ENCODE data around the gene LRP2BP. TPM values are rescaled to one million over a fixed set of nuclear protein-coding genes. Genes with fewer than 3 reads are reported as not detected.

LRP2BP gene
- total RNA-seq, 2 experiments from 2014 or later, result 0.60 to 1.4 TPM

DNA sequence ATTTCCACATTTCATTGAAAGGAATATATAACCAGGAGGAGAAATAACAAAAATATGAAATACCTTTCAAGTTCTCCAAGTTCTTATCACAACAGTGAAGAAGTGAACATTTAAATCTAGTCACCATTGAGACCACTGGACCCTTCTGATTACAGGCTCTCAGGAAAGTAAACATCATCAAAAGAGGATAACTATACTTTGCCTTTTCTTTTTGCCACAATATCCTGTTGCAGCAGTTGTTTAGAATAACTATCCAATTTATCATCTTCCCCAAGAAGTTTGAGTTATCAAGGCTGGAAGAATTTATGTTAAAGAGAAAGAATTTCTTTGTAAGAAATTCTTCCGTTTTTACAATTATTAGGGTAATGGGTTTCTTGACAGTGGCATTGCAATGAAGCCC lies 3.6 kb downstream of the LRP2BP start:
- TF ChIP-seq, protein P1, sequence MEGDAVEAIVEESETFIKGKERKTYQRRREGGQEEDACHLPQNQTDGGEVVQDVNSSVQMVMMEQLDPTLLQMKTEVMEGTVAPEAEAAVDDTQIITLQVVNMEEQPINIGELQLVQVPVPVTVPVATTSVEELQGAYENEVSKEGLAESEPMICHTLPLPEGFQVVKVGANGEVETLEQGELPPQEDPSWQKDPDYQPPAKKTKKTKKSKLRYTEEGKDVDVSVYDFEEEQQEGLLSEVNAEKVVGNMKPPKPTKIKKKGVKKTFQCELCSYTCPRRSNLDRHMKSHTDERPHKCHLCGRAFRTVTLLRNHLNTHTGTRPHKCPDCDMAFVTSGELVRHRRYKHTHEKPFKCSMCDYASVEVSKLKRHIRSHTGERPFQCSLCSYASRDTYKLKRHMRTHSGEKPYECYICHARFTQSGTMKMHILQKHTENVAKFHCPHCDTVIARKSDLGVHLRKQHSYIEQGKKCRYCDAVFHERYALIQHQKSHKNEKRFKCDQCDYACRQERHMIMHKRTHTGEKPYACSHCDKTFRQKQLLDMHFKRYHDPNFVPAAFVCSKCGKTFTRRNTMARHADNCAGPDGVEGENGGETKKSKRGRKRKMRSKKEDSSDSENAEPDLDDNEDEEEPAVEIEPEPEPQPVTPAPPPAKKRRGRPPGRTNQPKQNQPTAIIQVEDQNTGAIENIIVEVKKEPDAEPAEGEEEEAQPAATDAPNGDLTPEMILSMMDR (conservative IDR thresholded peaks at IDR 0.05; ENCODE audit: low read length), result no peak
- TF ChIP-seq EZH2phosphoT487 (IDR thresholded peaks at IDR 0.05; ENCODE audit: borderline replicate concordance, low read depth, low read length), result no peak
- CTCF ChIA-PET (ENCODE audit: unreplicated experiment), result no interaction called here
- Histone ChIP-seq H3K27ac (ENCODE audit: low read depth, low read length, poor library complexity, severe bottlenecking) (no peak overlapping the region), H3K4me1 (ENCODE audit: insufficient read depth, low read length, poor library complexity, severe bottlenecking) (peaks cover 32% of the 10 kb centered on the region), H2AFZ (ENCODE audit: low read length) (no peak overlapping the region), H3K36me3 (ENCODE audit: insufficient read depth, low read length) (no peaks in the 10 kb centered on the region), H3K9me2 (ENCODE audit: insufficient read depth, low read length) (no peaks in the 10 kb centered on the region), H3K79me2 (ENCODE audit: insufficient read depth, low read depth, low read length) (peaks cover 6% of the 10 kb centered on the region; the same call in 1 of the 2 replicates), H3K4me2 (ENCODE audit: low read length) (no peak overlapping the region), H3K4me3 (ENCODE audit: low read depth, low read length, poor library complexity, severe bottlenecking) (no peak overlapping the region), H3K9me3 (ENCODE audit: low read length) (no peaks in the 10 kb centered on the region), H4K20me1 (ENCODE audit: insufficient read depth, low read length) (no peaks in the 10 kb centered on the region)
- DNase-seq (ENCODE audit: low spot score), result no peak
- POLR2A ChIA-PET, result no interaction called here
- intact Hi-C loops (cut with micrococcal nuclease; ENCODE audit: unreplicated experiment), result loop anchor here (10.0 kb wide), 1 partner anchor 577 kb away; no protein-coding TSS in a partner anchor
- BruUV-seq (replicated peaks), result no TSS peak

GRCh38 chr4:185390941-185391340 lies 4.8 kb downstream of the LRP2BP start:
- Histone ChIP-seq H3K36me3 (ENCODE audit: insufficient read depth, low read length) (no peaks in the 10 kb centered on the region), H3K9me3 (ENCODE audit: low read length) (no peaks in the 10 kb centered on the region), H3K79me2 (ENCODE audit: insufficient read depth, low read depth, low read length) (peaks cover 6% of the 10 kb centered on the region; the same call in 1 of the 2 replicates), H3K9me2 (ENCODE audit: insufficient read depth, low read length) (no peaks in the 10 kb centered on the region), H3K4me2 (ENCODE audit: low read length) (no peak overlapping the region), H3K4me1 (ENCODE audit: insufficient read depth, low read length, poor library complexity, severe bottlenecking) (peaks cover 27% of the 10 kb centered on the region), H3K27ac (ENCODE audit: low read depth, low read length, poor library complexity, severe bottlenecking) (no peak overlapping the region), H3K4me3 (ENCODE audit: low read depth, low read length, poor library complexity, severe bottlenecking) (no peak overlapping the region), H2AFZ (ENCODE audit: low read length) (no peak overlapping the region), H4K20me1 (ENCODE audit: insufficient read depth, low read length) (no peaks in the 10 kb centered on the region)
- intact Hi-C loops (cut with micrococcal nuclease; ENCODE audit: unreplicated experiment), result loop anchor here (10.0 kb wide), 1 partner anchor 576 kb away; no protein-coding TSS in a partner anchor
- POLR2A ChIA-PET, result interaction anchor here (1.0 kb wide), 1 partner anchor 14 kb away, joined by 3 read pairs; no protein-coding TSS in a partner anchor
- no TSS peak for BruUV-seq (replicated peaks)
- DNase-seq (ENCODE audit: low spot score), result no peak
- CTCF ChIA-PET (ENCODE audit: unreplicated experiment), result no interaction called here
- TF ChIP-seq, protein P1 (conservative IDR thresholded peaks at IDR 0.05; ENCODE audit: low read length), result no peak
- no peak for TF ChIP-seq EZH2phosphoT487 (IDR thresholded peaks at IDR 0.05; ENCODE audit: borderline replicate concordance, low read depth, low read length)

GRCh38 chr4:185387957-185388356 lies 7.8 kb downstream of the LRP2BP start:
- no peak overlapping the region for H3K4me2 ChIP-seq (ENCODE audit: low read length)
- H3K79me2 ChIP-seq (ENCODE audit: insufficient read depth, low read depth, low read length), result no peaks in the 10 kb centered on the region
- TF ChIP-seq EZH2phosphoT487 (IDR thresholded peaks at IDR 0.05; ENCODE audit: borderline replicate concordance, low read depth, low read length), result no peak
- TF ChIP-seq, protein P1 (conservative IDR thresholded peaks at IDR 0.05; ENCODE audit: low read length), result no peak
- peaks cover 7% of the 10 kb centered on the region for H3K4me1 ChIP-seq (ENCODE audit: insufficient read depth, low read length, poor library complexity, severe bottlenecking)
- no peak overlapping the region for H2AFZ ChIP-seq (ENCODE audit: low read length)
- intact Hi-C loops (cut with micrococcal nuclease; ENCODE audit: unreplicated experiment), result no loop called here
- BruUV-seq (replicated peaks), result no TSS peak
- H4K20me1 ChIP-seq (ENCODE audit: insufficient read depth, low read length), result no peaks in the 10 kb centered on the region
- DNase-seq (ENCODE audit: low spot score), result no peak
- ChIA-PET CTCF (ENCODE audit: unreplicated experiment) (no interaction called here), POLR2A (interaction anchor here (0.6 kb wide), 1 partner anchor 1690 kb away, joined by 3 read pairs; no protein-coding TSS in a partner anchor)
- H3K9me2 ChIP-seq (ENCODE audit: insufficient read depth, low read length), result no peaks in the 10 kb centered on the region
- no peak overlapping the region for H3K4me3 ChIP-seq (ENCODE audit: low read depth, low read length, poor library complexity, severe bottlenecking)
- H3K27ac ChIP-seq (ENCODE audit: low read depth, low read length, poor library complexity, severe bottlenecking), result no peak overlapping the region
- no peaks in the 10 kb centered on the region; the same call in 1 of the 2 replicates for H3K36me3 ChIP-seq (ENCODE audit: insufficient read depth, low read length)
- H3K9me3 ChIP-seq (ENCODE audit: low read length), result no peaks in the 10 kb centered on the region

Data from OCI-LY7 (cell line).